HG03460 (cell line): ENCODE measurements around the gene PKD1L1.
"Not testable (repeated sequence)": the region's sequence is repeated elsewhere in the genome, so short reads cannot be mapped to it uniquely, and the experiment has no call there.

Experiments
- ATAC-seq: cut with Tn5 transposase; IDR thresholded peaks from one replicate; pipeline ENCODE4 v1.9.1; 2021; ENCODE audit not compliant: unreplicated experiment

The PKD1L1 gene

DNA sequence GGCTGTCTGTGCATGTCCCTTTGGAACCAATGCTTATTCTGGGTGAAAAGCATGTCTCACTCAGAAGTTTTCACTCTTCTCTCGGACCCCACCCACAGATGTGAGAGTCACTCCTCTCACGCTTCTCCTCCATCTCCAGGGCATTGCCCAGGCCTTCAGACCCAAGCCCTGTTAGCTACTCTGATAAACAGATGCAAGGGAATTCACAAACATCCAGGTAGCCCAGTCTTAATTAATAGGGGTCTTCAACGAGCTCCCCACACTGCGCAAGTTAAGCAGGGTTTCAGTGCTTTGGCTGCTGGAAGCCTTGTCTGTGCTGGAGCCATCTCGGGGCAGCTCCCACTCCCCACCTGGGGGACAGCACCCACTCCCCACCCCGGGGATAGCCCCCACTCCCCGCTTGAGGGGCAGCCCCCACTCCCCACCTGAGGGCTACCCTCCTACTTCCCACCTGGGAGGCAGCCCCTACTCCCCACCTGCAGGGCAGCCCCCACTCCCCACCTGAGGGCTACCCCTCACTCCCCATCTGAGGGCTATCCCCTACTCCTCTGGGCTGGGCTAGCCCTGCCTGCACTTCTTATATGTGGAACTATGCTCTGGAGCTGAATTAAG lies 8.7 kb downstream of the PKD1L1 start:
- no peak for ATAC-seq

DNA sequence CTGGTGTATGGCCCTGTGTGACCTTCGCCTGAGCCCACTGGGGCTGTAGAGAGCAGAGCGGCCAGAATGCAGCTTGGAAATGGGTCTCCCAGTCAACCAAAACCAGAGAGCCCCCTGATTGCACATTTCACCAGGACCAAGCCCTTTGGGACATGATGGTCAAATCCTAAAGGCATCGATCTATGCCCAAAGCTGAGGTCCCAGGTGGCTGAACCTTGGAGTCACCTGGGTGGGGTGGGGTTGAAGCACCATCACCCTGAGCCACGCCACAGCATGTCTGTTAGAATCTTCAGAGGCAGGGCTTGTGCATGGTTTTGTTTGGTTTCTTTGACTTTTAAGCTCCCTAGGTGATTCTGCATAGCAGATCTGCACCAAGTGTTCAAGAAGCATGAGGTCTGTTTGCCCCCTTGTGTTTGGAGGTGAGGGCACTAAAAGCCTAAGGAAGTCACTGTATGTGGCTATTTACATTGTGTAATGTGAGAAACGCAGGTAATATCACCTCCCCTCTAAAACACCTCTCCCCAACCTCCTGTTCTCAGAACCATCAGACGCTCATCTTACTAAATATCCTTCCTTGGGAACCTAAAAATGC lies 9.6 kb downstream of the PKD1L1 start:
- no peak for ATAC-seq

- ATAC-seq = peak; percentile 55
These were observed 10.3 kb downstream of the PKD1L1 start for GRCh38 chr7:47937711-47938573.

DNA sequence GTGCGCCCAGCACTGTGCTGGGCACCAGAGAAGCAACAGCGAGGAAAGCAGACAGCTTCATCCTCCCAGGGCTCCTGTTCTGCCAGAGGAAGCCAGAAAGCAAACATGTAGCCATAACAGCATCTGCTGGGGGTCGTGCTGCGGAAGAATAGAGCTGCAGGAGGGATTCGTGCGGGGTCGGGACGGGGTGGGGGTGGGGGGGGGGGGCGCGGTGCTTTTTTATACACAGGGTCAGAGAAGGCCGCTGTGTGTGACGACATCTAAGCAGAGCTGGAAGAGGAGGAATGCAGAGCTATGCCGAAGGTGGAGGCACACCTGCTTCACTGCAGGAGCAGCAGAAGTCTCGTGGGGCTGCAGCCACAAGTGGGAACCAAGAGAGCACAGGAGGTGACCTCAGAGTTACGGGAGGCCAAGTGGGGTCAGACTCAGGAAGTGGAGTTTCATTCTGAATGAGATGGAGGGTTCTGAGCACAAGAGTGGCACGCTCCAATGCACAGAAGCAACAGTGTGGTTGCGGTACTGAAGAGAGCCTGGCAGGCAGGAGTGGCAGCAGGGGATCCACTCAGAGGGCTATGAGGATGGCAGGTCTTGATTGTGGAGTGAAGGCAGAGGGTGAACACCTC lies 11.1 kb downstream of the PKD1L1 start:
- ATAC-seq = peak; percentile 92

- ATAC-seq = no peak
These were observed 11.9 kb downstream of the PKD1L1 start for GRCh38 chr7:47936323-47936722.

- ATAC-seq = no peak
These were observed 12.9 kb downstream of the PKD1L1 start for GRCh38 chr7:47935336-47935735.

DNA sequence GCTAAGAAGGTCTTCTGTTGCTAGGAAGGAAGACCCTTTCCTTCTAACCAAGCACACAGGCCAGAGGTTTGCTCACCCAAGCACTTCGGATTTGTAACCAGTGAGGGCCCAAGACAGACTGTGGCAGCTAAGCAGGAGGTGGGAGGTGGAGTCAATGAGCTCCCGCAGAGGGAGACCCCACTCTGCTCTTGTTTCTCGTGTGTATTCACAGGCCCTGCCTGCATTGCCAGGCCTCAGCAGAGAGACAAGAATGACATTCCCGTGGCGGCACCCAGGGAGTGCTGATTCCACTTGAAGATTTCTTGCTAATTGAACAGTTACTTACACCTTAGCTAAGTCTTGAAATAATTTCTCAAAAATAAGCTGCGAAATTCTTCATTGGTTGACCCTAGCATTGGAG lies 13.4 kb downstream of the PKD1L1 start:
- ATAC-seq = no peak

- ATAC-seq = no peak
These were observed 15.1 kb downstream of the PKD1L1 start for GRCh38 chr7:47933215-47933614.

- no peak for ATAC-seq
These were observed 15.7 kb downstream of the PKD1L1 start for GRCh38 chr7:47932466-47933037.

GRCh38 chr7:47932016-47932415 lies 16.2 kb downstream of the PKD1L1 start:
- no peak for ATAC-seq

DNA sequence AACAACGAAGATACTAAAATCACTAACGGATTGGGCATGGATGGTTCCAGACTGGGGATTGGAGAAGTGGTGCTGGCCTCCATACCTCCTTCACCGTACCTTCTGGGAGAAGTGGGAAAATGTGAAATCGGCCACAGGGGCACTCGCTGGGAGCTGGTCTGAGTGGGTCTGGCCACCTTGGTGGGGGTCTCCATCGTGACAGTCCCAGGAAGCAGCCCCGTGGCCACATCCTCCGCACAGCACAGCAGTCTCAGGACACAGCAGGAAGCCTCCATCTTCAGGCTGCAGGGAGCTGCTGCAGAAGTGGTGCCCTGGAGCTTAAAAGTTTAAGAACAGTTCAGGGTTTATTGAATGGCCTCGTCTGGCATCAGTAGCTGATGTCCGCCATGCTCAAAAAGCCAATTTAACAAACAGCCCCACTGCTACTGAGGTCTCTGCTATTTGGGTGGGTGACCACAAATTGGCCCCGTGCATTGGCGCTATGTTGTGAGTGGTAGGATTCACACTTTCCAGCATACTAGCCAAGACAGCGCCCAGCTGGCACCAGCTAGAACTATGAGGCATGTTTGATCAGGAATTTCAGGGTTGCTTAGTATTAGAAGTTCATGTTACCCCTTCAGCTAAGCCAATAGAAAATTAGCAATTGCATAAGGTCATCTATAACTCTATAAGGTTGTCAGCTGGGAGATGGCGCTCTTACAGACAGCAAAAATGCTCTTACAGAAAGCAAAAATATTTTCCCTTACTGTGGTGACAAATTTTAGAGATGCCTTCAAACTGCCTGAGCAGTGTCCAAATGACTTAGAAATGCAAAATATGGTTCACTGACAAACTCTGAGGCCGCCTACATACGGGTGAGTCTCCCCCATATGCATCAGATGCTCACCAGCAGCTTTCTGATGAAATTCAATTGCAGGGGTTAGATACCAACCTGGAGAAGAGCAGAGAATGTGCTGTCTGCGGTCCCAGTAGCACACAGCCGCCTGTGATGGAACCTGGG lies 17.0 kb downstream of the PKD1L1 start:
- ATAC-seq = no peak

DNA sequence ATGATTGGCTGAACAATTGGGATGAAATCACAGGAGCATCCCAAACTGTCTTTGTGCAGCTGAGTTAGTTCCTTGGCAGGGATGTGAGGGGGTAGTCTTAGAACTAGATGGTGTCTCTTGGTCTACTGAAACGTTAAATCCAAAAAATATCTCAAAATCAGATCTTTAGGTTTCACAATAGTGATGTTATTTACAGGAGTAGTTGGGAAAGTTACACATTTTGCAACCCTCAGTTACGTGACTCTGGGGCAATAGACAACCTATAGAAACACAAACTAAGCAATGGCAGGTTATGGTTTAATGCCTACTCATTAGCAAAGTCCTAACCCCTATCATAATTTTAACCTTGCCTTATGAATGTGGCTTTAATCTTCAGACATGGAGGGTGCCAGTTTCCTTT lies 24.0 kb downstream of the PKD1L1 start:
- no peak for ATAC-seq

DNA sequence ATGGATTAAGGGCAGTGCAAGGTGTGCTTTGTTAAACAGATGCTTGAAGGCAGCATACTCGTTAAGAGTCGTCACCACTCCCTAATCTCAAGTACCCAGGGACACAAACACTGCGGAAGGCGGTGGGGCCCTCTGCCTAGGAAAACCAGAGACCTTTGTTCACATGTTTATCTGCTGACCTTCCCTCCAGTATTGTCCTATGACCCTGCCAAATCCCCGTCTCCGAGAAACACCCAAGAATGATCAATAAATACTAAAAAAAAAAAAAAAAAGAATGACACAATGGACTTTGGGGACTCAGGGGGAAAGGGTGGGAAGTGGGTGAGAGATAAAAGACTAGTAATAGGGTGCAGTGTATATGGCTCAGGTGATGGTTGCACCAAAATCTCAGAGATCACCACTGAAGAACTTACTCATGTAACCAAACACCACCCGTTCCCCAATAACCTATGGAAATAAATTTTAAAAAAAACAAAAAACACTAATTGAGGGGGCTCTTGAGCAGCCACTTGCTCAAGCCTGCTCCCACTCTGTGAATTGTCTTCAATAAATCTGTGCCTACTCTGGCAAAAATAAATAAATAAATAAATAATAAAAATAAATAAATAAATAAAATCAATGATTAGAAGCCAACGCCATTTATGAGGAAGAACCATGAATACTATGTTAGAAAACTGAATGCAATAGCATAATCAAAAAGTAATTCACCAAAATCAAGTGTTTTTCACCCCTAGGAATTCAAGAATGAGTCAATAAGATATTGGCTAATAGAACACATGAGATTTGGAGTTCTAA lies 25.0 kb downstream of the PKD1L1 start:
- not testable (repeated sequence) for ATAC-seq

GRCh38 chr7:47916514-47916913 lies 31.8 kb downstream of the PKD1L1 start:
- ATAC-seq = not testable (repeated sequence)

DNA sequence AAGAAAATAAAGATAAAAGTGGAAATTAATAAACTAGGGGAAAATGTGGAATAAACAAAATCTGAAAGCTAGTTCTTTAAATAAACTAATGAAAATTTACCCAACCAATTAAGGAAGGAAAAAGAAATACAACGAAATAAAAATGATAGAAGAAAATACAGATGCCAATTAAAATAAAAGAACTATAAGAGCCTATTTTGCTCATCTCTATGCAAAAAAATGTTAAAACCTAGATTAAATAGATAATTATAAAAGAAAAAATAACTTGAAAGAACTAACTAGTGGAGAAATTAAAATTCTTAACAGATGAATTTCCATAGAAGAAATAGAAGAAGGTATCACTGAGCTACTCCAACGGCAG lies 32.7 kb downstream of the PKD1L1 start:
- no peak for ATAC-seq

DNA sequence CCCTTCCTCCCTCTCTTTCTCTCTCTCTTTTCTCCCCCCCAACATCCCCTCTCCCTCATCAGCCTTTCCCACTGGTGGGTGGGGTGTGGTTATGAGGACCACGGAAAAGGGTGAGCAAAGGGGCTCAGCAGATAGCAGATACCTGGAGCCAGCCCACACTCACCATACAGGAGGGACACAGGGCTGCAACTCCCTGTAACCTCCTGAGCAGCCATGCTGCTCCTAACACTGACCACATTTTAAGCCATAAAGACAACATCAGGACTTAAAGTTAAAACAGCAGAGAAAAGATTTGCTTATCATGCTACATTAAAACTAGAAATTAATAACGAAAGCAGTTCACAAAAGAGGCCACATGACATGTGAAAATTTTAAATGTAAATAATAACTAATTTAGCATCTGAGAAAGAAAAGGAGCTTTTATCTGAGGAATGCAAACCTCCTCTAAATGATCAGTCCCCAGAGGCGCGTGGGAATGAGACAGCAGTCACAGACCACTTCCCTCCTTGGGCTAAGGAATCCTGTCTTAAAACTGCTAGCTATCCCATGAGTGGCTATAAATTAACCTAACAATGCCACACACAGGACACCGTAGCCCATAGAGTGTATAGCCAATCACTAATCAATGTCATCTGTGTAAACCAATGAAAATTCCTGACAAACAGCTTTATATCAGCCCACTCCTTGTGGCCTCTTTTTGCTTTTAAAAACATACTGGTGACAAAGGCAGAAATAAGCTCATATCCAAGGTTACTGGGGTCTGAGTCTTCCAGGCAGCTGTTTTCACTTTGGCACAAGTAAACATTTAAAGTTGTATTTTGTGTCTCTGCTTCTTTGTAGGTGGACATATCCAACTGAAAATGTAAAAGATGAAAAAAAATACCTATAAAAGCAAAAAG lies 33.3 kb downstream of the PKD1L1 start:
- ATAC-seq = no peak

GRCh38 chr7:47912332-47912731 lies 35.9 kb downstream of the PKD1L1 start:
- no peak for ATAC-seq

- no peak for ATAC-seq
These were observed 39.5 kb downstream of the PKD1L1 start for GRCh38 chr7:47908720-47909119.
